A673 (cell line): ENCODE data around the gene PCSK1. TPM values are rescaled to one million over a fixed set of nuclear protein-coding genes. Genes with fewer than 3 reads are reported as not detected.

Source experiments
- BruUV-seq: library from RNA; stranded (reverse); fragments of 400-500 nt; replicated peaks from 2 replicates; lab custom pipeline; 2021; lab: Mats Ljungman, UMichigan
- CTCF ChIA-PET: fragments of 300-600 bp; sonication (Branson Sonifier 250); formaldehyde crosslinking; loops from one replicate; lab custom pipeline; 2022; ENCODE audit warnings: antibody characterized with exemption; lab: Charles Lee
- POLR2A ChIA-PET: fragments of 300-600 bp; sonication (Branson Sonifier 250); formaldehyde crosslinking; loops from one replicate; lab custom pipeline; 2022; ENCODE audit warnings: antibody characterized with exemption; ENCODE audit not compliant: low non-redundant PET; lab: Charles Lee
- DNase-seq: peaks from one replicate; pipeline ENCODE4 v3.0.0-alpha.2; 2015; ENCODE audit warnings: low spot score
- H3K27ac ChIP-seq: fragments of 200-600 bp; sonication (generic); 2 replicates; pipeline ENCODE4 v1.5.1; 2016; ENCODE audit warnings: mixed run types, low read depth, mild to moderate bottlenecking, mixed read lengths, antibody characterized with exemption, low read length; ENCODE audit not compliant: poor library complexity, severe bottlenecking
- H3K27me3 ChIP-seq: fragments of 200-600 bp; sonication (generic); replicated peaks from 2 replicates; pipeline ENCODE4 v1.6.1; 2017; ENCODE audit warnings: mixed run types, low read depth, mild to moderate bottlenecking, mixed read lengths, antibody characterized with exemption, low read length; ENCODE audit not compliant: insufficient read depth, poor library complexity
- H3K36me3 ChIP-seq: fragments of 200-600 bp; sonication (generic); 2 replicates; pipeline ENCODE4 v1.6.1; 2016; ENCODE audit warnings: mixed run types, mild to moderate bottlenecking, mixed read lengths, antibody characterized with exemption, low read length; ENCODE audit not compliant: insufficient read depth, poor library complexity, severe bottlenecking
- H3K4me1 ChIP-seq: fragments of 200-600 bp; sonication (generic); 2 replicates; pipeline ENCODE4 v1.6.1; 2017; ENCODE audit warnings: mixed run types, mild to moderate bottlenecking, mixed read lengths, antibody characterized with exemption, low read length; ENCODE audit not compliant: insufficient read depth, poor library complexity, severe bottlenecking
- H3K4me3 ChIP-seq: fragments of 200-600 bp; sonication (generic); 2 replicates; pipeline ENCODE4 v1.5.1; 2016; ENCODE audit warnings: low read depth, mixed run types, mild to moderate bottlenecking, mixed read lengths, low read length; ENCODE audit not compliant: poor library complexity, severe bottlenecking
- H3K9me3 ChIP-seq: fragments of 200-600 bp; sonication (generic); 2 replicates; pipeline ENCODE4 v1.6.1; 2016; ENCODE audit warnings: mixed run types, low read depth, mild to moderate bottlenecking, mixed read lengths, antibody characterized with exemption, low read length; ENCODE audit not compliant: poor library complexity, severe bottlenecking
- CTCF ChIP-seq: fragments of 300-800, 200-600 bp; sonication (generic); conservative IDR thresholded peaks from 2 replicates; pipeline ENCODE4 v1.5.1; 2017; ENCODE audit warnings: low read depth, mild to moderate bottlenecking, antibody characterized with exemption, low read length, moderate library complexity, mixed read lengths
- EZH2 ChIP-seq: fragments of 200-600 bp; sonication (generic); IDR thresholded peaks from 2 replicates; pipeline ENCODE4 v1.6.1; 2017; ENCODE audit warnings: borderline replicate concordance, low read depth, mild to moderate bottlenecking, mixed read lengths, antibody characterized with exemption, low read length; ENCODE audit not compliant: poor library complexity, severe bottlenecking
- intact Hi-C: fragments of 100-400 bp; cut with micrococcal nuclease; formaldehyde crosslinking; loops from one replicate; pipeline ENCODE4 v1.10.0; 2022; ENCODE audit not compliant: unreplicated experiment
- total RNA-seq: library from RNA; stranded (reverse); gene quantifications from 2 replicates; pipeline ENCODE4 v1.2.3, GENCODE V29; 2021

PCSK1 gene
- total RNA-seq, 1 experiment from 2014 or later: 0.92 TPM

- no peaks in the 10 kb centered on the region for H3K36me3 ChIP-seq
- DNase-seq: no peak
- H3K9me3 ChIP-seq: no peaks in the 10 kb centered on the region
- H3K27me3 ChIP-seq: no peaks in the 10 kb centered on the region
- TF ChIP-seq CTCF: no peak
- no peak for TF ChIP-seq EZH2
- POLR2A ChIA-PET: interaction anchor here (0.6 kb wide), 1 partner anchor 16 kb away, joined by 3 read pairs; no protein-coding TSS in a partner anchor
- no TSS peak for BruUV-seq
- H3K27ac ChIP-seq: no peak overlapping the region
- H3K4me1 ChIP-seq: peaks cover 12% of the 10 kb centered on the region
- CTCF ChIA-PET: no interaction called here
- H3K4me3 ChIP-seq: no peak overlapping the region
- intact Hi-C loops: no loop called here
Observed at GRCh38 chr5:96455789-96456188, 22.7 kb upstream of the PCSK1 start.

- TF ChIP-seq EZH2 (no peak), CTCF (no peak)
- Histone ChIP-seq H3K36me3 (no peaks in the 10 kb centered on the region), H3K27me3 (no peaks in the 10 kb centered on the region), H3K27ac (no peak overlapping the region), H3K4me3 (no peak overlapping the region), H3K4me1 (peaks cover 9% of the 10 kb centered on the region), H3K9me3 (no peaks in the 10 kb centered on the region)
- DNase-seq: no peak
- ChIA-PET POLR2A (no interaction called here), CTCF (no interaction called here)
- BruUV-seq: no TSS peak
- intact Hi-C loops: no loop called here
Observed at GRCh38 chr5:96453394-96453793, 20.3 kb upstream of the PCSK1 start.

- Histone ChIP-seq H3K27ac (no peak overlapping the region), H3K4me1 (peaks cover 11% of the 10 kb centered on the region), H3K9me3 (no peaks in the 10 kb centered on the region), H3K27me3 (peaks cover 5% of the 10 kb centered on the region), H3K4me3 (no peak overlapping the region), H3K36me3 (no peaks in the 10 kb centered on the region)
- ChIA-PET CTCF (interaction anchor here (0.7 kb wide), 1 partner anchor 21 kb away, joined by 4 read pairs; no protein-coding TSS in a partner anchor), POLR2A (interaction anchor here (0.7 kb wide), 1 partner anchor 48 kb away, joined by 3 read pairs; no protein-coding TSS in a partner anchor)
- no TSS peak for BruUV-seq
- TF ChIP-seq EZH2 (no peak), CTCF (no peak)
- intact Hi-C loops: no loop called here
- DNase-seq: peak; percentile 52
Observed at GRCh38 chr5:96447949-96448348, 14.9 kb upstream of the PCSK1 start.
